Stimulated activated CD4-positive, alpha-beta T cell treated with anti-CD3 and anti-CD28 coated beads, Interleukin-15, amount 100 ng/mL, for 24 hours (primary cell): Measurements from ENCODE around the gene ADRA2C.
A peak's percentile ranks its signal among the peaks of the same experiment; 100 is the strongest.

Experiments used
- DNase-seq: peaks from one replicate; pipeline ENCODE4 v3.0.0-alpha.2; 2020

Gene ADRA2C

GRCh38 chr4:3735196-3735595 is 31.0 kb upstream of the ADRA2C start:
- DNase-seq = no peak

GRCh38 chr4:3736290-3736689 is 29.9 kb upstream of the ADRA2C start:
- no peak for DNase-seq

GRCh38 chr4:3736806-3737205 is 29.4 kb upstream of the ADRA2C start:
- no peak for DNase-seq

- no peak for DNase-seq
Observed at GRCh38 chr4:3739577-3739976, 26.6 kb upstream of the ADRA2C start.

- no peak for DNase-seq
Observed at GRCh38 chr4:3740256-3740655, 25.9 kb upstream of the ADRA2C start.

GRCh38 chr4:3741217-3742011 is 24.8 kb upstream of the ADRA2C start:
- no peak for DNase-seq

GRCh38 chr4:3742610-3743009 is 23.6 kb upstream of the ADRA2C start:
- DNase-seq = no peak

GRCh38 chr4:3744232-3744631 is 22.0 kb upstream of the ADRA2C start:
- DNase-seq = no peak

GRCh38 chr4:3744901-3745300 is 21.3 kb upstream of the ADRA2C start:
- no peak for DNase-seq

GRCh38 chr4:3745886-3746656 is 20.1 kb upstream of the ADRA2C start:
- DNase-seq = no peak

GRCh38 chr4:3746701-3747580 is 19.2 kb upstream of the ADRA2C start:
- no peak for DNase-seq

GRCh38 chr4:3747581-3747904 is 18.6 kb upstream of the ADRA2C start:
- DNase-seq = peak; percentile 19

GRCh38 chr4:3748136-3748898 is 17.9 kb upstream of the ADRA2C start:
- no peak for DNase-seq

GRCh38 chr4:3749081-3749480 is 17.1 kb upstream of the ADRA2C start:
- DNase-seq = no peak

GRCh38 chr4:3750334-3750733 is 15.9 kb upstream of the ADRA2C start:
- no peak for DNase-seq

- DNase-seq = no peak
Observed at GRCh38 chr4:3752022-3752421, 14.2 kb upstream of the ADRA2C start.

- no peak for DNase-seq
Observed at GRCh38 chr4:3753726-3754412, 12.3 kb upstream of the ADRA2C start.

- no peak for DNase-seq
Observed at GRCh38 chr4:3756343-3757059, 9.7 kb upstream of the ADRA2C start.

- no peak for DNase-seq
Observed at GRCh38 chr4:3759236-3759635, 6.9 kb upstream of the ADRA2C start.

- no peak for DNase-seq
Observed at GRCh38 chr4:3760346-3760745, 5.8 kb upstream of the ADRA2C start.

- DNase-seq = no peak
Observed at GRCh38 chr4:3760841-3761240, 5.3 kb upstream of the ADRA2C start.
